NCI-H748 (cell line): ENCODE results near the gene TNNT3.
"Not testable (repeated sequence)": the region's sequence is repeated elsewhere in the genome, so short reads cannot be mapped to it uniquely, and the experiment has no call there.

ENCODE experiments used
- DNase-seq: peaks from one replicate; lab custom pipeline; 2025; ENCODE audit not compliant: unreplicated experiment; lab: John Stamatoyannopoulos, UW

The TNNT3 gene

GRCh38 chr11:1880746-1881441 is 38.6 kb upstream of the TNNT3 start:
- no peak for DNase-seq

DNA sequence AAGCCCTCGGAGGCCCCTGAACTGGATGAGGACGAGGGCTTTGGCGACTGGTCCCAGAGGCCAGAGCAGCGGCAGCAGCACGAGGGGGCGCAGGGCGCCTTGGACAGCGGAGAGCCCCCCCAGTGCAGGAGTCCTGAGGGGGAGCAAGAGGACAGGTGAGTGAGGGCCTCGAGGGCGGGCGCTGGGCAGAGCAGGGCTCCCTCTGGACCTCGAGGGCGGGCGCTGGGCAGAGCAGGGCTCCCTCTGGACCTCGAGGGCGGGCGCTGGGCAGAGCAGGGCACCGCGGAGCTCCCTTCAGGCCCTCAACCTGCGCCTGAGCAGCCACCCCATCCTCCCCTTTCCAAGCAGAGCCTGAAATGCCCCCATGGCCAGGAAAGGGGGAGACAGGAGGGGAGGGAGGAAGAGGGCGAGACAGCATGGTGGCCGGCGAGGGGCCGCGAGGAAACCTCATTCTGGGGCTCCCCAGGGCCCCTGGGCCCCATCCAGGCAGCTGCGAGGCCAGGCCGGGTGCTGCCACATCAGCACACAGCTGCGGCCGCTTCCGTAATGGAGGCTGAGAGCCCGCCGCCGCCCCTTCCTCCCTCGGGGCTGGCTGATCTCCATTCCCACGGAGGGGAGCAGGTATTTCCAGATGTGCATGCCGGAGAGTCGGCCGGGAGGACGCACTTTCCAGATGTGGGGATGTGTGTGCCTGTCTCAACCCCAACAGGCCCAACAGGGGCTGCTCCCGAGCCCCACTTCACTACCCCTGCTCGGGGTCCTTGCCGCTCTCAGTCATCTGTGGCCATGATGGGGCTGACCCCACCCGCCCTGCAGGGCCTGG is 37.9 kb upstream of the TNNT3 start:
- no peak for DNase-seq

GRCh38 chr11:1882265-1883238 is 37.0 kb upstream of the TNNT3 start:
- DNase-seq = peak; percentile 69

GRCh38 chr11:1883346-1884302 is 35.9 kb upstream of the TNNT3 start:
- no peak for DNase-seq

DNA sequence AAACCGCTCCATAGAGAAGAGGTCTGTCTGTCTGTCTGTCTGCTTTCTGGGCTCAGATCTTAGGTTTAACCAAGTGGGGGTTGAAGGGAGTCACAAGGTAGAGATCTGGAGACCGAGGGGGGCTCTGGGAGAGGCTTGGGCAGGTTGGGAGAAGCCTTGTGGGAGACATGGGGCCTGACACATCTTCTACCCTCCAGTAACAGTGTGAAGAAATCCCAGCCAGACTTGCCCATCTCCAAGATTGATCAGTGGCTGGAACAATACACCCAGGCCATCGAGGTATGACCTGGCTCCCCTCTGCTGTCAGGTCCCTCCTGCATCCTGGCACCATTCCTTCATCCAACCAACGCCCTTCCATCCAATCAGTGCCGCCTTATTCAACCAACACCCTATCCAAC is 35.2 kb upstream of the TNNT3 start:
- no peak for DNase-seq

DNA sequence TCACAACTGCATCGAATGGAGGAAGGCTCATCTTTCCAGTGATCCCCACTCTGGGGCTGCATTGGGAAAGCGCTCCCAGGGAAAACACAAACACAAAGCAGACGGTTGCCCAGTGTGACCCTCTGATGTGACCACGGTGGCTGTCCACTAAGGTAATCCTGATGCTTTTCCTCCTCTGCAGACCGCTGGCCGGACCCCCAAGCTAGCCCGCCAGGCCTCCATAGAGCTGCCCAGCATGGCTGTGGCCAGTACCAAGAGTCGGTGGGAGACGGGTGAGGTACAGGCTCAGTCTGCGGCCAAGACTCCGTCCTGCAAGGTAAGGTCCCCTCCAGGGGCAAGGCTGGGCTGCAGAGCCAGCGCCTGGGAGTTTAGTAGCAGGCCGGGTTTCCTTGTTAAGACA is 33.0 kb upstream of the TNNT3 start:
- not testable (repeated sequence) for DNase-seq

- DNase-seq = no peak
These were observed 31.8 kb upstream of the TNNT3 start for GRCh38 chr11:1887451-1888346.

GRCh38 chr11:1888347-1888753 is 31.2 kb upstream of the TNNT3 start:
- no peak for DNase-seq

- no peak for DNase-seq
These were observed 30.7 kb upstream of the TNNT3 start for GRCh38 chr11:1888811-1889210.

DNA sequence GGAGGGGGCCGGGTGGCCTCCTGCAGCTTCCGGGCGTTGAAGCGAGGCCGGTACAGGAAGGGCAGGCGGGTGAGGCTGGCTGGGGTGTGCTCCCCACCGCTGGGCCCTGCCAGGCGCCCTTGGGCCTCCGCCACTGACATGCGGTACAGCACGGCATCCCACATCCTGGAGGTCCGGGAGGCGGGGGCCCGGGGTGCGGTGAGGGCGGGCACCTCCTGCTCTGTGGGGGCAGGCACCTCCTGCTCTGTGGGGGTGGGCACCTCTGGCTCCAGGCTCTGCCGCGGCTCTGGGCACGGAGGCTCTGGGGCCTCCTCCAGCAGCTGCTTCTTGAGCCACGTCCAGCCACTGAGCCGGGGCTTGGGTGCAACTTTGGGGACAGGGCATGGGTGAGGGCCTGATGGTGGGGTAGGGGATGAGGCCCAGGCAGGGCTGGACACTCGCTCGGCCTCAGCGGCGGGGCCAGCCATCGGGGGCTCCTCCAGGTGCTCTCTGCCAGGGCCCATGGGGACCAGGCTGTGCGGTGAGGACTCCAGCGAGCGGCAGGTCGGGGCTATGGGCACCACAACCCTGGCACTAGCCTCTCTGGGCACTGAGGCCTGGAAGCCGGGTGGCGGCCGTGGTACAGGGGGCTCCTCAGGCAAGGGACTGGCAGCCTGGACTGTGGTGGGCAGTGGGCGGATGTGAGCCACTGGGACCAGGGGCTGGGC is 30.1 kb upstream of the TNNT3 start:
- no peak for DNase-seq

GRCh38 chr11:1889941-1890855 is 29.3 kb upstream of the TNNT3 start:
- DNase-seq = no peak

DNA sequence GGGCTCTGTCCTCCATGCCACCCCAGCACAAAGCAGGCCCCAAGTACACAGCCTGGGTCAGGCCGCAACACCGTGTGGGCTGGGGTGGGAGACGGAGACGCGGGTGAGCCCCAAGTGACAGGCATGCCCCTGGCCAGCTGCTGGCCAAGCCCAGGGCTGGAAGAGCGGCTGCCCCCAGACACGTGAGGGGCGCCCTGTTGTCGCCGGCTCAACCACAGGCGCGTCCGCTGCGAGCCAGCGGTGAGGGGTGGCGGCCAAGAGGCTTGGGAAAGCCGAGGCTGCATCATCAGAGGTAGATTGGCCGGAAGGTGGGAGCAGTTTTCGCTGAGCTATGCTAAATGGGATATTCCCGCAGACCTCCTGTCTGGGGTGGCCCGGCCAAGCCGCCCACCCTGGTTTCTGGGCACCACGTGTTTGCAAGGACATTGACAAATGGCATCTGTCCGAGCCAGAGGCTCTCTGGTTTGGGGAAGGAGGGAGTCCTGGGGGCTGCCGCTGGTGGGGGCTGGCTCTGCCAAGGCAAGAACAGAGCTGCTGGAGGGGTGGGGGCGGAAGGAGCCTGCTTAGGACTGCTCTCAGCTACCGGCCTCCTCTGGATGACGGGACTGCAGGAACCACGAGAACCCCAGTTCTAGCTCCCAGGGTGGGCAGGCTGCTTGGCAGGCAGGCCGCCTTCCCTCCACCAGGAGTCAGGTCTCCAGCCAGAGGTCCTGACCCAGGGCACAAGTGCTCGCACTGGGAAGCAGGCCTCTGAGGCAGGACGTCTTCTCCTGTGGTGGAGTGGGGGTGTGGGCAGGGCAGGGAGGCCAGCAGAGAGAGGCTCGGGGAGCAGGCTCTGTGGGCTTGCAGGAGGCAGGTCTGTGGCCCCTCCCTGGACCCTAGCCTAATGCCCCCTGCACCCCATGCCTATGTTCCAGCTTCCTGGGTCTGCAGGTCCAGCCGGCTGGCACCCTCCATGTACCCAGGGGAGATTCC is 28.4 kb upstream of the TNNT3 start:
- no peak for DNase-seq

DNA sequence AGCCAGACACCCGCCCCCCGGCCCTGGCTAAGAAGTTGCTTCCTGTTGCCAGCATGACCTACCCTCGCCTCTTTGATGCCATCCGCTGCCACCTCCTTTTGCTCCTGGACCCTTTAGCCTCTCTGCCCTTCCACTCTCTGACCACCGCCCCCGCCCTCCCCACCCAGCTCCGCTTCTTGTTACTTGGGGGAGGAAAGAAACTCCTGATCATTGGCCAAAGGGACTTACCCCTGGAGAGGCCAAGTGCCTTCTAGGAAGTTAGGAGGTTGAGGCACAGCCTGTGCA is 27.7 kb upstream of the TNNT3 start, which contains the start of gene PRR33:
Gene PRR33 (minus strand): TSS at position 65 of the 285 bp plus-strand sequence. CDS start 1,311 bp downstream, outside the sequence.
- DNase-seq = no peak

DNA sequence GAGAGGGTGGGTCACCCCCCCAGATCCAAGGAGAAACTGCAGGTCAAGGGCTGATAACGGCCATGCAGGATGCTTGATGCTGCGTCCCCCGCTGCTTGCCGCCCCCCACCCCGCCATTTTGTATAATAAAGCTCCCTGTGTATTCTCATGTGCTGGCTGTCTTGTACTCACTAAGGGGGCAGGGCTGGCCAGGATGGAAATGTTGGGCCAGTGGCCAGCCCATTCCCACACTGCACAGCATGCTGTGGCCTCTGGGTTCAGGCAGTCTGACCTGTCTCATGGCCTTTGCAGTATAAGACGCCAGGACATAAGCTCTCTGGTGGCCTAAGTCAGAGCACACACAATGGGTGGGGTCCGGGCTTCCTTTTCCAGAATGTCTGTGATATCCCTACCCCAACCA is 27.4 kb upstream of the TNNT3 start:
- no peak for DNase-seq

DNA sequence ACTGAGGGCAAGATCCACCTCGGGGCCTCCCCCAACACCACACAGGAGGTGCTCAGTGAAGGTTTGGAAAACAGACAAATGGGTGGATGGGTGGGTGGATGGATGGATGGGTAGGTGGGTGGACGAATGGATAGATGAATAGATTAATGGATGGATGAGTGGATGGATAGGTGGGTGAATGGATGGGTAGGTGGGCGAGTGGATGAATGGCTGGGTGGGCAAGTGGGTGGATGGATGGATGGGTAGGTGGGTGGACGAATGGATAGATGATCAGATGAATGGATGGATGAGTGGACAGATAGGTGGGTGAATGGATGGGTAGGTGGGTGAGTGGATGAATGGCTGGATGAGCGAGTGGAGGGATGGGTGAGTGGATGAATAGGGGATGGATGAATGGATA is 26.9 kb upstream of the TNNT3 start:
- no peak for DNase-seq

- no peak for DNase-seq
These were observed 25.7 kb upstream of the TNNT3 start for GRCh38 chr11:1893581-1894359.
